ENCODE measurements around the gene CHID1.

The CHID1 gene

DNA sequence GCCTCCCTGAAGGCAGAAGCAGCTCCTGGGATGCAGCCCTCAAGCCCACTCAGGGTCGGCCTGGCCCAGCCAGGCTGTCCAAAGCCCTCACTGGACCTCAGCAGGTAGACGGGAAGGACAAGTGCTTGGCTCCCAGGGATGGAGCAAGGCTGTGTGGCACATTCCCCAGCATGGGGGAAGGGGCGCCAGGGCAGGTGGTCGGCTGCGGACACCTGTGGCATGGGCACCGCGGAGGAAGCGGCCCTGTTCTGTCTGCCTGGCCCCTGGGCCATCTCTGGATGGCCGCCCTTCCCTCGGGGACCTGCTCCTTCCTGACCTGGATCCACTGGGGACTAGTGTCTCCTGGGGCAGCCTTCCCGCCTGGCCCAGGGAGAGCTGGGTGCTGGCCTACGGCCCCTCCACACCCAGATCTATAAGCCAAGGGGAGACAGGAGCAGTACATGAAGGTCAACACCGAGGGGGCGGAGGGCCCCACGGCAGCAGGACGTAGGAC is 26.0 kb downstream of the CHID1 start:
- Histone ChIP-seq H3K4me1 (ENCODE audit: control insufficient read depth, insufficient read depth, low read length) (no peaks in the 10 kb centered on the region), H3K36me3 (ENCODE audit: control insufficient read depth, insufficient read depth, low read length) (peaks cover 54% of the 10 kb centered on the region), H3K27me3 (ENCODE audit: control insufficient read depth, insufficient read depth, low read length) (no peaks in the 10 kb centered on the region)

DNA sequence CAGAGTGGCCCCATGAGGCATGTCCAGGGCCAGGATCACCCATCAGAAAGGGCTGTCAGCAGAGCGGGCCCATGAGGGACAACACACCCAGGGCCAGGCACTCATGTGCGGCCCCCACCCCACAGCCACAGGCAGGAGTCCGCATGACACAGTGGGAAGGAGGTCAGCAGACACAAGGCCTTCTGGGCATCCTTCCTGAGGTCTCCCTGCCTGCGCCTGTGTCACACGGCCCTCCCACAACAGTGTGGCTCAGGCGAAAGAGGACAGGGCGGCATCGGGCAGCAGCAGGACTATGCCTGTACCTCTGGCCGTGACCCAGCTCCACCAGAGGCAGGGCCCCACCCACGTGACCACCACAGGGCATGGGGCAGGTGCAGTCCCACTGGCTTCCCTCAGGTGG is 27.1 kb downstream of the CHID1 start:
- peaks cover 60% of the 10 kb centered on the region for H3K36me3 ChIP-seq (ENCODE audit: control insufficient read depth, insufficient read depth, low read length)
- no peaks in the 10 kb centered on the region for H3K9me3 ChIP-seq (ENCODE audit: control insufficient read depth, insufficient read depth, low read length)
- H3K27me3 ChIP-seq (ENCODE audit: control insufficient read depth, insufficient read depth, low read length) = no peaks in the 10 kb centered on the region
- no peak overlapping the region for H3K27ac ChIP-seq (ENCODE audit: low read depth, low read length)
- no peaks in the 10 kb centered on the region for H3K4me1 ChIP-seq (ENCODE audit: control insufficient read depth, insufficient read depth, low read length)
- no peak overlapping the region for H3K9ac ChIP-seq (ENCODE audit: low read depth, low read length)
- no peak overlapping the region for H3K4me3 ChIP-seq (ENCODE audit: low read depth, low read length)

More for the DNA sequence above, 26.0 kb downstream of the CHID1 start:
- Histone ChIP-seq H3K4me3 (ENCODE audit: low read depth, low read length) (no peak overlapping the region), H3K27ac (ENCODE audit: low read depth, low read length) (no peak overlapping the region), H3K9me3 (ENCODE audit: control insufficient read depth, insufficient read depth, low read length) (no peaks in the 10 kb centered on the region), H3K9ac (ENCODE audit: low read depth, low read length) (no peak overlapping the region)

DNA sequence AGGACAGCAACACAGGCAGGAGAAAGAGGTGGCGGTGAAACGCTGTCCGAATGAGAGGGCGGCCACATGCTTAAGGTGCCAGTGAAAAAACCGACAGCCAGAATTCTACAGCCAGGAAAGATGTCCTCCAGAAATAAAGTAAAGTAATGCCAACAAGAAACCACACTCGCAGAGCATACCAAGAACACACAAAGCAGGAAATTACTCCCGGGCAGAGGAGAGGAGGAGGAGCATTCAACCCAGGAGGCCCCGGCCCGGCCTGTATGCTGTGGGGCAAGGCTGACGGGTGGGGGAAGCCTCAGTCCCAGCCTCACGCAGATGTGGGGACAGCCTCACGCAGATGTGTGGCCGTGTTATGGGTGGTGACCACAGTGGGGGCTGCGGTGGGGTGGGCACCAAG is 28.0 kb downstream of the CHID1 start:
- H3K9me3 ChIP-seq (ENCODE audit: control insufficient read depth, insufficient read depth, low read length) = no peaks in the 10 kb centered on the region
- no peak overlapping the region for H3K27ac ChIP-seq (ENCODE audit: low read depth, low read length)
- no peak overlapping the region for H3K9ac ChIP-seq (ENCODE audit: low read depth, low read length)
- H3K36me3 ChIP-seq (ENCODE audit: control insufficient read depth, insufficient read depth, low read length) = peaks cover 52% of the 10 kb centered on the region
- no peaks in the 10 kb centered on the region for H3K4me1 ChIP-seq (ENCODE audit: control insufficient read depth, insufficient read depth, low read length)
- H3K4me3 ChIP-seq (ENCODE audit: low read depth, low read length) = no peak overlapping the region
- H3K27me3 ChIP-seq (ENCODE audit: control insufficient read depth, insufficient read depth, low read length) = no peaks in the 10 kb centered on the region

DNA sequence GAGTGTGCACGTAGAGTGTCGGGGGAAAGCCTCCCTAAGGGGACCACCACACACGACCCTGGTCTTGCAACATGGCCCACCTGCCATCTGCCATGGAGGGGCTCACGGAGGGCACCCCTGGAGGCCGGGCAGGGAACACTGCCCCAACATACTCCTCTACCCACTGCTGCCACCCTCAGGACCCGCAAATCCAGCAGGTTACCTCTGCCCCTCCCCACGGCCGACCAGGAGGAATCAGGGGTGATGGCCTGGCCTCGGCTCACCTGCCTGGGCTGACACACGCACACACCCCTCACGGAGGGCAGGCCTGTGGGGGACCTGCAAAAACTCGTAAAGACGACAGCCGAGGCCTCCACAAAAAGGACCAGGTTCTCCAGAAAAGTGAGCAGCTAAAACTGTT is 30.2 kb downstream of the CHID1 start:
- H3K4me1 ChIP-seq (ENCODE audit: control insufficient read depth, insufficient read depth, low read length) = no peaks in the 10 kb centered on the region
- H3K9me3 ChIP-seq (ENCODE audit: control insufficient read depth, insufficient read depth, low read length) = no peaks in the 10 kb centered on the region
- H3K36me3 ChIP-seq (ENCODE audit: control insufficient read depth, insufficient read depth, low read length) = peaks cover 46% of the 10 kb centered on the region
- H3K9ac ChIP-seq (ENCODE audit: low read depth, low read length) = no peak overlapping the region
- H3K4me3 ChIP-seq (ENCODE audit: low read depth, low read length) = no peak overlapping the region
- H3K27me3 ChIP-seq (ENCODE audit: control insufficient read depth, insufficient read depth, low read length) = no peaks in the 10 kb centered on the region
- H3K27ac ChIP-seq (ENCODE audit: low read depth, low read length) = no peak overlapping the region

DNA sequence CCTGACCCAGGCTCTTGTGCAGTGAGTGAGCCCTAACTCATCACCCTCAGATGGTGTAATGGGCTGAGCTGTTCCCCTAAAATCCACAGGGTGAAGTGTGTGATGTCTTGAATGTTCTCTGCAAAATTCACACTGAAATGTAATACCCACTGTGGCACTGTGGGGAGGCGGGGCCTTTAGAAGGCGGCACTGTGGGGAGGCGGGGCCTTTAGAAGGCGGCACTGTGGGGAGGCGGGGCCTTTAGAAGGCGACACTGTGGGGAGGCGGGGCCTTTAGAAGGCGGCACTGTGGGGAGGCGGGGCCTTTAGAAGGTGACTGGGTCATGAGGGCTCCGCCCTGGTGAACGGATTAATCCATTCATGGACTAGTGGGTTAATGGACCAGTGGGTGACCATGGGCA is 33.0 kb downstream of the CHID1 start:
- H3K9me3 ChIP-seq (ENCODE audit: control insufficient read depth, insufficient read depth, low read length) = no peaks in the 10 kb centered on the region
- H3K27ac ChIP-seq (ENCODE audit: low read depth, low read length) = no peak overlapping the region
- no peaks in the 10 kb centered on the region for H3K4me1 ChIP-seq (ENCODE audit: control insufficient read depth, insufficient read depth, low read length)
- no peak overlapping the region for H3K4me3 ChIP-seq (ENCODE audit: low read depth, low read length)
- peaks cover 41% of the 10 kb centered on the region for H3K36me3 ChIP-seq (ENCODE audit: control insufficient read depth, insufficient read depth, low read length)
- H3K27me3 ChIP-seq (ENCODE audit: control insufficient read depth, insufficient read depth, low read length) = no peaks in the 10 kb centered on the region
- H3K9ac ChIP-seq (ENCODE audit: low read depth, low read length) = no peak overlapping the region

DNA sequence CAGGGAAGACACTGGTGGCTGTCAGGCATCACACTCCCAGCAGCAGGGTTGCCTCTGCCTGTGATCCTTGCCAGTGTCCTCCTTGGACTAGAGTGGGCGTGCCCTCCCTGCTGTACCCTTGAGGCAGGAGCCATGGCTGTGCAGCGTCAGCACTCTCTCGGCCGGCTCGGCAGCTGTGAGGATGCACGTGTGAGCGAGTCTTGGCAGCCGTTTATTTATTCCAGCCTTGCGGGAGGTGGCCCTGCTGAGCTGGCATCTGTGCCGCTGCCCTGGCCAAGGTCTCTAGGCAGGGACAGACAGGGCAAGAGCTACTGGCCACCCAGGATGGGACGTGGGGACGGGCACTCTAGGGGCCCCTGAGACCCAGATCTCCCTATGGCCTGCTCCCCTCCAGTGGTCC is 34.1 kb downstream of the CHID1 start:
- H3K36me3 ChIP-seq (ENCODE audit: control insufficient read depth, insufficient read depth, low read length) = peaks cover 35% of the 10 kb centered on the region
- no peak overlapping the region for H3K27ac ChIP-seq (ENCODE audit: low read depth, low read length)
- no peaks in the 10 kb centered on the region for H3K4me1 ChIP-seq (ENCODE audit: control insufficient read depth, insufficient read depth, low read length)
- H3K9ac ChIP-seq (ENCODE audit: low read depth, low read length) = no peak overlapping the region
- no peaks in the 10 kb centered on the region for H3K9me3 ChIP-seq (ENCODE audit: control insufficient read depth, insufficient read depth, low read length)
- no peak overlapping the region for H3K4me3 ChIP-seq (ENCODE audit: low read depth, low read length)
- H3K27me3 ChIP-seq (ENCODE audit: control insufficient read depth, insufficient read depth, low read length) = no peaks in the 10 kb centered on the region

DNA sequence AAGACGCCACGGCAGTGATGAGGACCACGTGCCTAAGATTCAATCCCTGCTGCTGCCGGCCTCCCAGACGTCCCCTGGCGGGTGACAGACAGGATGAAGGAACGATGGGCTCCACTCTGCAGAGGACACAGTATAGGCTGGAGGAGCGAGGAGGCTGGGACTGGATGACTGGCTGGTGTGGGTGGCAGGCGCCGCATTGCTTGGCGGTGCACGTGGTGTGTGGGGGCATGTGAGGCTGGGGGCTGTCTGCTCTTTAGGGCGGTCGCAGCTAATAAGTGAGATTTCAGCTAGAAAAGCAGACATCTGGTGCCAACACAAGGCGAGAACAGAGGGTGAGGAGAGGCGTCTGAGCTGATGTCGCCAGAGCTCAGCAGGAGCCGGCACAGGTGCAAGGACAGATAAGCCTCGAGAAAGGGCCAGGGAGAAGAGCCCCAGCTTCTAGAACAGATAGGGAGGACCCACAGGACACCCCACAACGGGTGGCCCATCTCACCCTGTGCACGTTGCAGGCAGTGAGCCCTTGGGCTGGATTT is 34.8 kb downstream of the CHID1 start:
- Histone ChIP-seq H3K9ac (ENCODE audit: low read depth, low read length) (no peak overlapping the region), H3K27ac (ENCODE audit: low read depth, low read length) (no peak overlapping the region), H3K9me3 (ENCODE audit: control insufficient read depth, insufficient read depth, low read length) (no peaks in the 10 kb centered on the region), H3K4me3 (ENCODE audit: low read depth, low read length) (no peak overlapping the region), H3K27me3 (ENCODE audit: control insufficient read depth, insufficient read depth, low read length) (no peaks in the 10 kb centered on the region), H3K4me1 (ENCODE audit: control insufficient read depth, insufficient read depth, low read length) (no peaks in the 10 kb centered on the region), H3K36me3 (ENCODE audit: control insufficient read depth, insufficient read depth, low read length) (peaks cover 32% of the 10 kb centered on the region)

DNA sequence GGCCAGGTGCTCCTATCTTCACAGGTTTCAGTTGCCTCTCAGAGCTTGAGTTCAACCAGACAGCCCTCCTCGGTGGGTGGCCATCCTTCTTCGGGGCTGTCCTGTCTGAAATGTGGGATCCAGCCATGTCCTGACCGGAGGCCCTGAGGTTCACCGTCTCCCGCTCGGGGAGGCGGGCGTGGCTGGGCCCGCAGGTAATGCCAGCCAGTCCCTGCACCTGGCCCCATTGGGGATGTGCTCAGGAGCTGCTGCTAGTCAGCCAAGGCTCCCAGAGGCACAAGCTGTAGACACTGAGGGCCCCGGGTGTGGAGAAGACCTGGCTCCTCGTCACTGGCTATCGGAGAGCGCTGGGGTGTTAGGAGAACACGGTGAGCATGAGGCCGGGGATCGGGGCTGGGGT is 35.4 kb downstream of the CHID1 start:
- H3K9me3 ChIP-seq (ENCODE audit: control insufficient read depth, insufficient read depth, low read length) = no peaks in the 10 kb centered on the region
- H3K36me3 ChIP-seq (ENCODE audit: control insufficient read depth, insufficient read depth, low read length) = peaks cover 26% of the 10 kb centered on the region
- H3K27ac ChIP-seq (ENCODE audit: low read depth, low read length) = no peak overlapping the region
- no peak overlapping the region for H3K9ac ChIP-seq (ENCODE audit: low read depth, low read length)
- no peaks in the 10 kb centered on the region for H3K27me3 ChIP-seq (ENCODE audit: control insufficient read depth, insufficient read depth, low read length)
- no peaks in the 10 kb centered on the region for H3K4me1 ChIP-seq (ENCODE audit: control insufficient read depth, insufficient read depth, low read length)
- no peak overlapping the region for H3K4me3 ChIP-seq (ENCODE audit: low read depth, low read length)

DNA sequence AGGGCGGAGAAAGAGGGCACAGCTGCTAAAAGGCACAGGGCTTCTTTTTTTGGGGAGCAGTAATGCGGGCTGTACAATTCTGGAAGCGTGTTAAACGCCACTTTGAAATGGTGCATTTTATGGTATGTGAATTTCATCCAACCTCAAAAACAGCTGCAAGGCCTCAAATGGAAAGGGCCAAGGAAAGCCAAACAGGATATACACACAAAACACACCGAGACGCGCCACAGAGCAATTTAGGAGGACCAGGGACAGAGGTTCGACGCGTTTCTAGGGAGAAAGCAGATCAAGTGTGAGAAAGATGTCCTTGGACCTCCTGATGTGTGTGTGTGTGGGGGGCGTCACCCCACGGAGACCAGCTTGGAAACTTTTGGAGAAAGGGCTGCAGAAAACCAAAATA is 36.9 kb downstream of the CHID1 start:
- Histone ChIP-seq H3K36me3 (ENCODE audit: control insufficient read depth, insufficient read depth, low read length) (peaks cover 17% of the 10 kb centered on the region; the same call in 1 of the 2 replicates), H3K4me3 (ENCODE audit: low read depth, low read length) (no peak overlapping the region), H3K27me3 (ENCODE audit: control insufficient read depth, insufficient read depth, low read length) (no peaks in the 10 kb centered on the region), H3K9me3 (ENCODE audit: control insufficient read depth, insufficient read depth, low read length) (no peaks in the 10 kb centered on the region), H3K9ac (ENCODE audit: low read depth, low read length) (no peak overlapping the region), H3K27ac (ENCODE audit: low read depth, low read length) (no peak overlapping the region), H3K4me1 (ENCODE audit: control insufficient read depth, insufficient read depth, low read length) (no peaks in the 10 kb centered on the region)

DNA sequence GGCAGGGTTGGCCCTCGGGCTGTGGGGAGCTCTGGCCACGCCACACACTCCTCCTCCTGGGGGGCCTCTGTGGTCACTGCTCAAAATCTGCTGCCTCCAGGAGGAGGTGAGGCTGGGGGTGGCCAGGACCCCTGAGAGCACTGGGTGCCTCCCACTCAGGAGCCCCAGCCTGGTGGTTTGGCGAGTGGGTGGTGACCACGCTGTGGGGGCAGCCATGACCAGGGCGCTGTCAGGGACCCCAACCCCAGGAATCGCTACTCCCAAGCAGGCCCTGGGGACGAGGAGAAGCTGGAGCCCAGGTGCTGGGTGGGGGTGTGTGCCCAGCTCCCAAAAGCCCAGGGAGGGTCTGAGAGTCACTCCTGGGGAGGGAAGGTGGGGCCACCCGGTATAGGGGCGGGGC is 37.8 kb downstream of the CHID1 start:
- H3K27me3 ChIP-seq (ENCODE audit: control insufficient read depth, insufficient read depth, low read length) = no peaks in the 10 kb centered on the region
- H3K9ac ChIP-seq (ENCODE audit: low read depth, low read length) = no peak overlapping the region
- no peaks in the 10 kb centered on the region for H3K9me3 ChIP-seq (ENCODE audit: control insufficient read depth, insufficient read depth, low read length)
- H3K36me3 ChIP-seq (ENCODE audit: control insufficient read depth, insufficient read depth, low read length) = peaks cover 17% of the 10 kb centered on the region; the same call in 1 of the 2 replicates
- no peak overlapping the region for H3K27ac ChIP-seq (ENCODE audit: low read depth, low read length)
- no peaks in the 10 kb centered on the region for H3K4me1 ChIP-seq (ENCODE audit: control insufficient read depth, insufficient read depth, low read length)
- H3K4me3 ChIP-seq (ENCODE audit: low read depth, low read length) = no peak overlapping the region

DNA sequence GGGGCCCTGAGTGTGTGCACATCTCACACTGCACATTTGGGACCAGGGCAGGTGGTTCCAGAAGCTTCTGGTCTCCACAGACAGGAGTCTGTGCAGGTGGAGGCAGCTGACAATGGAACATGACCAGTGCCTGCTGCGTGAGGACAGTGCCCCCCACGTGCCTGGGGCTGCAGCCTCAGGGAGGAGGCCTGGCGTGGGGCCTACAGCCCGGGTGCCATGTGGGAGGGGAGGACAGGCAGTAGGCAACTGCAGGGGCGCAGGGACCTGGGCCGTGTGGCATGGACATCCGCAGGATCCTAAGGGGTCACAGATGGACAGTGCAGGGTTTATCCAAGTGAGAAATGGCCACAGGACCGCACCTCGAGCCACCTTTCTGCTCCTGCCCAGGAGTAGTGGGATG is 39.1 kb downstream of the CHID1 start:
- H3K9ac ChIP-seq (ENCODE audit: low read depth, low read length) = no peak overlapping the region
- H3K36me3 ChIP-seq (ENCODE audit: control insufficient read depth, insufficient read depth, low read length) = peaks cover 18% of the 10 kb centered on the region; the same call in 1 of the 2 replicates
- no peak overlapping the region for H3K27ac ChIP-seq (ENCODE audit: low read depth, low read length)
- H3K4me3 ChIP-seq (ENCODE audit: low read depth, low read length) = no peak overlapping the region
- no peaks in the 10 kb centered on the region for H3K27me3 ChIP-seq (ENCODE audit: control insufficient read depth, insufficient read depth, low read length)
- no peaks in the 10 kb centered on the region for H3K9me3 ChIP-seq (ENCODE audit: control insufficient read depth, insufficient read depth, low read length)
- no peaks in the 10 kb centered on the region for H3K4me1 ChIP-seq (ENCODE audit: control insufficient read depth, insufficient read depth, low read length)

DNA sequence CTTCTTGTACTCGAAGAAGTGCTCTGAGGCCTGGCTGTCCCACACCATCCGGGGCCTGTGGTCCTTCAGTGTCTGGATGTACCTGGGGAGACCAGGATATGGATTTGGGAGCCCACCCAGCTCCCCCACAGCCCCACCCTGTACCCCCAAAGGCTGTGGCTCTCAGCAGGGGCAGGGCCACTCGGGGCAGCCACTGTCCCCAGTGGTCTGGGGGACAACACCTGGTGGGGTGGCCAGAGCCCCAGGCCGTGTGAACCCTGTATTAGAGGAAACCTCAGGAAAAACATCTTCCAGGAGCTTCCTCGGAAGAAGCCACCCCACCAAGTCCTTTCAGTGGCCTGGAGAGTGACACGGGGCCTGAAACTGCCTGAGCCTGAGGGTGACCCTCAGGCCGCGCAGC is 40.2 kb downstream of the CHID1 start:
- H3K36me3 ChIP-seq (ENCODE audit: control insufficient read depth, insufficient read depth, low read length) = peaks cover 20% of the 10 kb centered on the region
- H3K9ac ChIP-seq (ENCODE audit: low read depth, low read length) = no peak overlapping the region
- H3K4me3 ChIP-seq (ENCODE audit: low read depth, low read length) = no peak overlapping the region

More for the DNA sequence above, 40.2 kb downstream of the CHID1 start:
- Histone ChIP-seq H3K9me3 (ENCODE audit: control insufficient read depth, insufficient read depth, low read length) (no peaks in the 10 kb centered on the region), H3K27me3 (ENCODE audit: control insufficient read depth, insufficient read depth, low read length) (no peaks in the 10 kb centered on the region), H3K4me1 (ENCODE audit: control insufficient read depth, insufficient read depth, low read length) (no peaks in the 10 kb centered on the region), H3K27ac (ENCODE audit: low read depth, low read length) (no peak overlapping the region)

All from HUES48 (cell line).